ENCODE measurements around the gene LRRC37A3.

DNA sequence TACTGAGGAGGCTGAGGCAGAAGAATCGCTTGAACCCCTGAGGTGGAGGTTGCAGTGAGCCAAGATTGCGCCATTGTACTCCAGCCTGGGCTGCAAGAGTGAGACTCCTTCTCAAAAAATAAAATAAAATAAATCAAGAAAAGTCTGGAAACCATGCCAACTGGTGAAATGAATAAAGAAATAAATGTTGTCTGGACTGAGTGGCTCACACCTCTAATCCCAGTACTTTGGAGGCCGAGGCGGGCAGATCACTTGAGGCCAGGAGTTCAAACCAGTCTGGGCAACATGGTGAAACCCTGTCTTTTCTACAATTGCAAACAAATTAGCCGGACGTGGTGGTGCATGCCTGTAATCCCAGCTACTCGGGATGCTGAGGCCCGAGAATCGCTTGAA is 744 bp upstream of the LRRC37A3 start:
- TF ChIP-seq, protein P1, sequence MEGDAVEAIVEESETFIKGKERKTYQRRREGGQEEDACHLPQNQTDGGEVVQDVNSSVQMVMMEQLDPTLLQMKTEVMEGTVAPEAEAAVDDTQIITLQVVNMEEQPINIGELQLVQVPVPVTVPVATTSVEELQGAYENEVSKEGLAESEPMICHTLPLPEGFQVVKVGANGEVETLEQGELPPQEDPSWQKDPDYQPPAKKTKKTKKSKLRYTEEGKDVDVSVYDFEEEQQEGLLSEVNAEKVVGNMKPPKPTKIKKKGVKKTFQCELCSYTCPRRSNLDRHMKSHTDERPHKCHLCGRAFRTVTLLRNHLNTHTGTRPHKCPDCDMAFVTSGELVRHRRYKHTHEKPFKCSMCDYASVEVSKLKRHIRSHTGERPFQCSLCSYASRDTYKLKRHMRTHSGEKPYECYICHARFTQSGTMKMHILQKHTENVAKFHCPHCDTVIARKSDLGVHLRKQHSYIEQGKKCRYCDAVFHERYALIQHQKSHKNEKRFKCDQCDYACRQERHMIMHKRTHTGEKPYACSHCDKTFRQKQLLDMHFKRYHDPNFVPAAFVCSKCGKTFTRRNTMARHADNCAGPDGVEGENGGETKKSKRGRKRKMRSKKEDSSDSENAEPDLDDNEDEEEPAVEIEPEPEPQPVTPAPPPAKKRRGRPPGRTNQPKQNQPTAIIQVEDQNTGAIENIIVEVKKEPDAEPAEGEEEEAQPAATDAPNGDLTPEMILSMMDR (conservative IDR thresholded peaks at IDR 0.05 in 1 of 2, IDR thresholded peaks at IDR 0.05 in 1 of 2; ENCODE audit: low read depth in 1 of 2, low read length in 2 of 2): no peak
- TF ChIP-seq EZH2 (IDR thresholded peaks at IDR 0.05; ENCODE audit: low read length, missing control alignments): no peak
